HK-2 (cell line): ENCODE results near the gene ASB13.

ENCODE experiments used
- DNase-seq: peaks from one replicate; pipeline ENCODE4 v3.0.0-alpha.2; 2018; ENCODE audit not compliant: unreplicated experiment

ASB13 gene

DNA sequence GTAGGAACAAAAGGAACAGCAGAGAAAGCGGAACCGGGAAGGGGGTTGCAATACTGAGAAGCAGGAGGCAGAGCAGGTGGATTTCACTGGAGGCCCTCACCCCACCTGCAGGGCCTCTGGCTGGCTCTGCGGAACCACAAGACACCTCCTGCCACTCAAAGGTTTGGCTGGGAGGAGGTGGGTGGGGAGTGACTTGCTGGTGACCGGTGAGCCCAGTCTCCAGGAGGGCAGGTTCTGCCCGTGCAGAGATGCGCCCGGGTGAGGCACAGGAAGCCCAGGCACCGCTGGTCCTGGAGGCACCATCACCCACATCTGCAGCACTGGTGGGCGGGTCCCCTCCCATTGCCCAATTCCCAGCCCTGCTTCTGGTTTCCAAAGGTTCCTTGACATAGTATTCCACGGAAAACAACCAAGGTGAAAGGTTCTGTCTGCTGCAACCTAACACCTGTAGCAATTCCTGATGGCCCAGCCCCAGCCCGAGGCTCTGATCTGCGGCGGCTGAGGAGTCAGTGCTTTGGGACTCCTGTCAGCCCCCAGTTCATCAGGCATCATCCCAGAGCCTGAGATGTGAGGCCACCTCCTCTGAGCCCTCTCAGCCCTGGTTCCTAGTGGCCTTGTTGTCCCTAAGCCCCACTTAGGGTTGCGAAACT, 77.3 kb downstream of the ASB13 start:
- DNase-seq: no peak
